ENCODE results near the gene RASGRP1.

The RASGRP1 gene

GRCh38 chr15:38576837-38577236 lies 12.2 kb upstream of the RASGRP1 start:
- no peaks in the 10 kb centered on the region for H3K36me3 ChIP-seq (ENCODE audit: control insufficient read depth in 1 of 2, insufficient read depth in 2 of 2, low read length in 2 of 2)
- no CpG with 5 or more reads among the region's 3 CpGs for WGBS (ENCODE audit: extremely low coverage, insufficient coverage, insufficient read length)
- H3K79me1 ChIP-seq (ENCODE audit: low read length) = no peaks in the 10 kb centered on the region
- H3K9me3 ChIP-seq (ENCODE audit: insufficient read depth, low read depth, low read length) = no peaks in the 10 kb centered on the region
- H4K12ac ChIP-seq (ENCODE audit: low read depth, low read length) = no peak overlapping the region
- H3K27me3 ChIP-seq (ENCODE audit: insufficient read depth, low read length) = no peaks in the 10 kb centered on the region
- no peaks in the 10 kb centered on the region for H3K4me1 ChIP-seq (ENCODE audit: control insufficient read depth in 1 of 2, insufficient read depth in 2 of 2, low read length in 2 of 2)
- H3K79me2 ChIP-seq (ENCODE audit: control insufficient read depth, insufficient read depth, low read length, poor library complexity) = no peaks in the 10 kb centered on the region
- no peak for DNase-seq
- H3K23ac ChIP-seq (ENCODE audit: low read length) = no peak overlapping the region
- no peak overlapping the region for H4K8ac ChIP-seq (ENCODE audit: low read depth, low read length)
- H3K14ac ChIP-seq (ENCODE audit: low read length) = no peak overlapping the region
- H3K9ac ChIP-seq (ENCODE audit: low read length) = no peak overlapping the region
- H2AK5ac ChIP-seq (ENCODE audit: low read length) = no peak overlapping the region
- H2BK120ac ChIP-seq (ENCODE audit: insufficient read depth, low read length, poor library complexity) = no peak overlapping the region
- H3K27ac ChIP-seq (ENCODE audit: low read depth, low read length) = no peak overlapping the region
- H3K4me2 ChIP-seq (ENCODE audit: low read length) = no peak overlapping the region
- no peak overlapping the region for H2BK12ac ChIP-seq (ENCODE audit: low read length)
- H3K18ac ChIP-seq (ENCODE audit: low read length) = no peak overlapping the region
- H3K4me3 ChIP-seq (ENCODE audit: low read depth, low read length) = no peak overlapping the region
- H2BK5ac ChIP-seq (ENCODE audit: low read depth, low read length, poor library complexity) = no peak overlapping the region
- no peak overlapping the region for H2AFZ ChIP-seq (ENCODE audit: insufficient read depth, low read length, poor library complexity)
- no peak overlapping the region for H3K4ac ChIP-seq (ENCODE audit: low read depth, low read length)
- H4K91ac ChIP-seq (ENCODE audit: low read depth, low read length) = no peak overlapping the region

DNA sequence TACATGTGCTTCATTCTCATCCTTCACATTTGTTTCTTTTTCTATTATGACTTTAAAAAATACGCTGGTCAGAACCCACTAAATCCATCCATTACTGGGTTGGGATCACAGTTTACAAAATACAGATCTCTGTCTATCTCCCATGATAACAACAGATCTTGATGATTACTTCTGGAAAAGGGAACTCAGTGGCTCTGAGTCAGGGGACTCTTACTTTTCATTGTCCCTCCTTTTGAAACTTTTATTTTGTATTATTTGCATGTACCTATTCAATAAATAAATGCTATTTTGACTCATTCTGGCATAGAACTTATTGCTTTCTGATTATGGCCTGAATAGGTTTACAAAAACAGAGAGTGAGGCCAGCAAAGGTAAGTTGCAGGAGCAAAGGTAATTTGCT lies 11.6 kb upstream of the RASGRP1 start:
- Histone ChIP-seq H2AFZ (ENCODE audit: insufficient read depth, low read length, poor library complexity) (no peak overlapping the region), H3K23ac (ENCODE audit: low read length) (no peak overlapping the region), H3K27me3 (ENCODE audit: insufficient read depth, low read length) (no peaks in the 10 kb centered on the region), H3K4me1 (ENCODE audit: control insufficient read depth in 1 of 2, insufficient read depth in 2 of 2, low read length in 2 of 2) (no peaks in the 10 kb centered on the region), H4K8ac (ENCODE audit: low read depth, low read length) (no peak overlapping the region), H3K18ac (ENCODE audit: low read length) (no peak overlapping the region), H3K27ac (ENCODE audit: low read depth, low read length) (no peak overlapping the region), H3K14ac (ENCODE audit: low read length) (no peak overlapping the region), H2BK5ac (ENCODE audit: low read depth, low read length, poor library complexity) (no peak overlapping the region), H4K12ac (ENCODE audit: low read depth, low read length) (no peak overlapping the region), H3K9ac (ENCODE audit: low read length) (no peak overlapping the region), H4K91ac (ENCODE audit: low read depth, low read length) (no peak overlapping the region), H3K9me3 (ENCODE audit: insufficient read depth, low read depth, low read length) (no peaks in the 10 kb centered on the region), H3K4me2 (ENCODE audit: low read length) (no peak overlapping the region), H2AK5ac (ENCODE audit: low read length) (no peak overlapping the region), H3K79me2 (ENCODE audit: control insufficient read depth, insufficient read depth, low read length, poor library complexity) (no peaks in the 10 kb centered on the region), H2BK120ac (ENCODE audit: insufficient read depth, low read length, poor library complexity) (no peak overlapping the region), H2BK12ac (ENCODE audit: low read length) (no peak overlapping the region), H3K36me3 (ENCODE audit: control insufficient read depth in 1 of 2, insufficient read depth in 2 of 2, low read length in 2 of 2) (no peaks in the 10 kb centered on the region), H3K4ac (ENCODE audit: low read depth, low read length) (no peak overlapping the region), H3K79me1 (ENCODE audit: low read length) (no peaks in the 10 kb centered on the region), H3K4me3 (ENCODE audit: low read depth, low read length) (no peak overlapping the region)
- no CpG with 5 or more reads among the region's 1 CpG for WGBS (ENCODE audit: extremely low coverage, insufficient coverage, insufficient read length)
- no peak for DNase-seq

GRCh38 chr15:38565287-38565670 lies 665 bp upstream of the RASGRP1 start:
- H3K14ac ChIP-seq (ENCODE audit: low read length) = peak overlapping the region; percentile 68
- peak overlapping the region; percentile 25 for H2BK12ac ChIP-seq (ENCODE audit: low read length)
- WGBS (ENCODE audit: extremely low coverage, insufficient coverage, insufficient read length) = no CpG with 5 or more reads among the region's 16 CpGs
- H3K9ac ChIP-seq (ENCODE audit: low read length) = no peak overlapping the region
- no peak for DNase-seq
- H4K12ac ChIP-seq (ENCODE audit: low read depth, low read length) = no peak overlapping the region
- peak overlapping the region; percentile 86 for H3K4me2 ChIP-seq (ENCODE audit: low read length)
- H3K4ac ChIP-seq (ENCODE audit: low read depth, low read length) = peak overlapping the region; percentile 53
- H4K8ac ChIP-seq (ENCODE audit: low read depth, low read length) = peak overlapping the region; percentile 83
- peak overlapping the region; percentile 97 for H4K91ac ChIP-seq (ENCODE audit: low read depth, low read length)
- no peak overlapping the region for H3K18ac ChIP-seq (ENCODE audit: low read length)
- peak overlapping the region; percentile 8 for H2AFZ ChIP-seq (ENCODE audit: insufficient read depth, low read length, poor library complexity)
- no peaks in the 10 kb centered on the region for H3K36me3 ChIP-seq (ENCODE audit: control insufficient read depth in 1 of 2, insufficient read depth in 2 of 2, low read length in 2 of 2)
- peaks cover 3% of the 10 kb centered on the region for H3K27me3 ChIP-seq (ENCODE audit: insufficient read depth, low read length)
- H3K27ac ChIP-seq (ENCODE audit: low read depth, low read length) = no peak overlapping the region
- no peaks in the 10 kb centered on the region for H3K9me3 ChIP-seq (ENCODE audit: insufficient read depth, low read depth, low read length)
- H3K79me1 ChIP-seq (ENCODE audit: low read length) = peaks cover 21% of the 10 kb centered on the region
- no peak overlapping the region for H3K4me3 ChIP-seq (ENCODE audit: low read depth, low read length)
- no peak overlapping the region for H3K23ac ChIP-seq (ENCODE audit: low read length)
- H2BK120ac ChIP-seq (ENCODE audit: insufficient read depth, low read length, poor library complexity) = peak overlapping the region; percentile 79
- no peak overlapping the region for H2BK5ac ChIP-seq (ENCODE audit: low read depth, low read length, poor library complexity)
- H2AK5ac ChIP-seq (ENCODE audit: low read length) = peak overlapping the region; percentile 42
- peaks cover 5% of the 10 kb centered on the region for H3K79me2 ChIP-seq (ENCODE audit: control insufficient read depth, insufficient read depth, low read length, poor library complexity)
- H3K4me1 ChIP-seq (ENCODE audit: control insufficient read depth in 1 of 2, insufficient read depth in 2 of 2, low read length in 2 of 2) = peaks cover 8 to 17% of the 10 kb centered on the region in 2 experiments

DNA sequence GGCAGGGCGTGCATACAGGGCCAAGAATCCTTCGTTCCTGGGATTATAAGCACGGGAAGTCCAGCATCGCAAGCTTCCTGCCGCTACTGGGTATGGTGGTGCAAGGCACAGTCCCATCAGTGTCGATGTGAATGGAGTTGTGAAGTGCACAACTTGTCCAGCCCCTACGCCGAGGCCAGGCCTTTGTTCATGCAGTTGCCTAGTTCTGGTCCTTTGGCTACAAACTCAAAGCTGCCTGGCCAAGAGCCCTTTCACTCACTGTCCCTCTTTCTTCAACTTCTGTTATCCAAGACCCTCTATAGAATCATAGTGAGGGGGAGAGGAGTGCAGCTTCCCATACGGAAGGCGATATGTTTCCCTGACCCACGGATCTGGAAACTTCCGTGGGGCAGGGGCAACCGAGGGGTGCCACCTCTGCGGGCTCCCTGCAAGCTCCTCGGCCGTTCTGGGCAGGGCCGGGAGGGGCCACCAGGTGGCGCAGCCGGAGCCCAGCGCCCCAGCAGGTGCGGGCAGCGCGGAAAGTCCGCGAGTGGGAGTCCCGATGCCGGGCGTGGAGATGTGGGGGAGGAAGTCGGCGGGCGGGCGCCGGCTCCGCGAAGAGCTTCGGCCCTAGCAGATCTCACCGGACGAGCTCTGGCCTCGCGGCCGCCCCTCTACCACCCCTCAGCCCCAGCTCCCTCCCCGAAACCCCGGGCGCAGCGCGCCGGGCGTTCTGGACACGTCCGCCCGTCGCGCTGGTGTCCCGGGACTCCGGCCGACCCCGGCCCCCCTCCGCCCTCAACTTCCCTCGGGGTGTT lies 693 bp downstream of the RASGRP1 start:
- Histone ChIP-seq H2BK120ac (ENCODE audit: insufficient read depth, low read length, poor library complexity) (peak overlapping the region; percentile 93), H2BK12ac (ENCODE audit: low read length) (peak overlapping the region; percentile 83), H4K12ac (ENCODE audit: low read depth, low read length) (no peak overlapping the region), H3K4me1 (ENCODE audit: control insufficient read depth in 1 of 2, insufficient read depth in 2 of 2, low read length in 2 of 2) (peaks cover 8 to 26% of the 10 kb centered on the region in 2 experiments), H3K4me2 (ENCODE audit: low read length) (peak overlapping the region; percentile 86), H3K9ac (ENCODE audit: low read length) (peak overlapping the region; percentile 95), H3K79me1 (ENCODE audit: low read length) (peaks cover 21% of the 10 kb centered on the region), H3K4me3 (ENCODE audit: low read depth, low read length) (peak overlapping the region; percentile 85), H3K27me3 (ENCODE audit: insufficient read depth, low read length) (peaks cover 3% of the 10 kb centered on the region), H3K79me2 (ENCODE audit: control insufficient read depth, insufficient read depth, low read length, poor library complexity) (peaks cover 5% of the 10 kb centered on the region), H4K91ac (ENCODE audit: low read depth, low read length) (peak overlapping the region; percentile 97), H3K18ac (ENCODE audit: low read length) (peak overlapping the region; percentile 63), H3K23ac (ENCODE audit: low read length) (no peak overlapping the region), H3K4ac (ENCODE audit: low read depth, low read length) (peak overlapping the region; percentile 80), H3K36me3 (ENCODE audit: control insufficient read depth in 1 of 2, insufficient read depth in 2 of 2, low read length in 2 of 2) (peaks cover 0 to 6% of the 10 kb centered on the region in 2 experiments), H2AK5ac (ENCODE audit: low read length) (peak overlapping the region; percentile 74), H3K27ac (ENCODE audit: low read depth, low read length) (peak overlapping the region; percentile 37), H3K9me3 (ENCODE audit: insufficient read depth, low read depth, low read length) (no peaks in the 10 kb centered on the region), H3K14ac (ENCODE audit: low read length) (peak overlapping the region; percentile 95), H4K8ac (ENCODE audit: low read depth, low read length) (peak overlapping the region; percentile 94), H2BK5ac (ENCODE audit: low read depth, low read length, poor library complexity) (peak overlapping the region; percentile 85), H2AFZ (ENCODE audit: insufficient read depth, low read length, poor library complexity) (peak overlapping the region; percentile 61)
- WGBS (ENCODE audit: extremely low coverage, insufficient coverage, insufficient read length) = no CpG with 5 or more reads among the region's 59 CpGs
- peak; percentile 29 to 68 for DNase-seq
